ENCODE data around the gene ZNF74.
A peak's percentile ranks its signal among the peaks of the same experiment; 100 is the strongest.

The ZNF74 gene

DNA sequence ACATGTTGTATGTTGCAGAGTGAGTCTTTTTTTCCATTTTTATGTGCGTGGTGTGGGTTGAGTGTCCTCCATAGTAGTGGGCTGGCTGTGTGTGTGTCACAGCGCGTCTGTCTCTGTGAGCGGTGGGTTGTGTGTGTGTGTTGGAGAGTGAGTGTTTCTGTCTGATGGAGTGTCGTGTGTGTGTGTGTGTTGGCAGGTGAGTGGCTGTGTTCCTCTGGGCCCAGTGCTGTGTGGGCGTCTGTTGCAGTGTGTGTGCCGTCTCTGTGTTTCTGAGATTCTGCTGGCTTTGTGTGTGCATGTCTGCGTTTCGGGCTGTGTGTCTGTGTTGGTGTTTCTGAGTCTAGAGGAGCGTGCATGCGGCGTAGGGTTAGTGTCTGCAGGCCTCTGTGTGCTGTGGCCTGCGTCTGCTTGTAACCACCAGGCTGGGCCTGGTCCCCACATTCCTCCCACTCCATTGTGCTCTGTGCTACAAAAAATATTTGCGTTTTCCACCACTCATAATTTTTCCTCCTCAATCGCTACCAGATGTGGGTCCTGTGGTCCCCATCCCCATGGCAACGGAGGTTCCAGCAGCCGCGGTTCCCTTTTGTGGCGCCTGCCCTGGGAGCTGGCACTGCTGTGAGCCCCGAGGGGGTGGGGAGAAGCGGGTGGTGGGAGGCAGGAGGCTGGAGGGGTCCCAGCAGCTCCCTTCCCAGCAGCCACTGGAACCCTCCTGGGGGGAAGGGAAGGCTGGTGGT is 28.5 kb downstream of the ZNF74 start:
- Histone ChIP-seq H3K4me1 (ENCODE audit: control insufficient read depth, insufficient read depth, low read length) (peaks cover 21% of the 10 kb centered on the region; the same call in 1 of the 2 replicates), H3K9me3 (ENCODE audit: control insufficient read depth, insufficient read depth, low read depth, low read length) (no peaks in the 10 kb centered on the region), H3K27me3 (ENCODE audit: control insufficient read depth, insufficient read depth, low read length) (peaks cover 38% of the 10 kb centered on the region), H3K27ac (ENCODE audit: low read depth, low read length) (no peak overlapping the region), H3K9ac (ENCODE audit: low read length) (no peak overlapping the region), H3K36me3 (ENCODE audit: control insufficient read depth, insufficient read depth, low read length) (peaks cover 7% of the 10 kb centered on the region; the same call in 1 of the 2 replicates), H3K4me3 (ENCODE audit: low read depth, low read length) (no peak overlapping the region)

DNA sequence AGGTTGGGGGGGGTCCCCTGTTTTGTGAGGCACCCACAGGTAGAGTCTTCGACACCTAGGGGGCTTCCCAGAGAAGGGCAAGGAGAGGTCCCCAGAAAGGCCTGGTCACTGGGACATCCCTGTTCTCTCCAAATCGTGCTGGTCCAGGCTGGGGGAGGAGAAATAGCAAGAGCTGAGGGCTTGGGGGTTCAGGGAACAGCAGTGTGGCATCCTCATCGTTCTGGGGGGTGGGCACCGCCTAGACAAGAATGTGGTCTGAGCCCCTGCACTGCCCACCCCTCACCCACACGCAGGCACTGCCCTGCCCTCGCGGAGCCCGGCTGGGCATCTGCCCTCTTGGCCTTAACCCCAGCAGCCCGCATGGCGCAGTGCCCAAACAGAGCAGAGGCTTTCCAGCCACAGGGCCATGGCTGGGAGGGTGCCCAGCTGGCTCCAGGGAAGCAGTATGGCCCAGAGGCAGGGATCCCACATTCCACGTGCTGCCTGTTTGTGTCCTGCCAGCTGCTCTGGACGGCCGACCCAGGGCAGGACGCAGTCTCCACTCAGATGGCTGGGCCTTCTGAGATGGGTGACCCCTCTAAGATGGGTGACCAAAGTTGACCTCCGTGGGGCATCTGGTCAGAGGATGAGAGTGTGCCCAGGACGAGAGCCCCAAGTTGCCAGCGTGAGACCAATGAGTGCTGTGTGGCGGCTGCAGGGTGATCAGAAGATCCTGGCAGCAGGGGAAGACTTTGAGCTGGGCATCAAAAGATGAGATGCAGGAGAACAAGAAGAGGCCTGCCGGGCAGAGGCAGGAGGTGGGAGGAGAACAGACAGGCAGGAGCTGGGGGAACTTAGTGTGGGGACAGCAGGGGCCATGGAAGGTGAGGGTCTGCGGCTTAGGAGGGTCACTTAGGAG is 29.3 kb downstream of the ZNF74 start:
- H3K9ac ChIP-seq (ENCODE audit: low read length) = no peak overlapping the region
- H3K27ac ChIP-seq (ENCODE audit: low read depth, low read length) = no peak overlapping the region

GRCh38 chr22:20423906-20424551 is 30.1 kb downstream of the ZNF74 start:
- Histone ChIP-seq H3K9me3 (ENCODE audit: control insufficient read depth, insufficient read depth, low read depth, low read length) (no peaks in the 10 kb centered on the region), H3K4me3 (ENCODE audit: low read depth, low read length) (no peak overlapping the region), H3K27me3 (ENCODE audit: control insufficient read depth, insufficient read depth, low read length) (peaks cover 44% of the 10 kb centered on the region), H3K9ac (ENCODE audit: low read length) (no peak overlapping the region), H3K27ac (ENCODE audit: low read depth, low read length) (no peak overlapping the region), H3K4me1 (ENCODE audit: control insufficient read depth, insufficient read depth, low read length) (peaks cover 24% of the 10 kb centered on the region; the same call in 1 of the 2 replicates), H3K36me3 (ENCODE audit: control insufficient read depth, insufficient read depth, low read length) (peaks cover 7% of the 10 kb centered on the region; the same call in 1 of the 2 replicates)

More for the DNA sequence above, 29.3 kb downstream of the ZNF74 start:
- H3K36me3 ChIP-seq (ENCODE audit: control insufficient read depth, insufficient read depth, low read length) = peaks cover 7% of the 10 kb centered on the region; the same call in 1 of the 2 replicates
- no peaks in the 10 kb centered on the region for H3K9me3 ChIP-seq (ENCODE audit: control insufficient read depth, insufficient read depth, low read depth, low read length)
- H3K27me3 ChIP-seq (ENCODE audit: control insufficient read depth, insufficient read depth, low read length) = peaks cover 44% of the 10 kb centered on the region
- no peak overlapping the region for H3K4me3 ChIP-seq (ENCODE audit: low read depth, low read length)
- peaks cover 21% of the 10 kb centered on the region; the same call in 1 of the 2 replicates for H3K4me1 ChIP-seq (ENCODE audit: control insufficient read depth, insufficient read depth, low read length)

GRCh38 chr22:20424568-20424931 is 30.6 kb downstream of the ZNF74 start:
- Histone ChIP-seq H3K27ac (ENCODE audit: low read depth, low read length) (no peak overlapping the region), H3K9me3 (ENCODE audit: control insufficient read depth, insufficient read depth, low read depth, low read length) (no peaks in the 10 kb centered on the region), H3K36me3 (ENCODE audit: control insufficient read depth, insufficient read depth, low read length) (peaks cover 7% of the 10 kb centered on the region; the same call in 1 of the 2 replicates), H3K4me1 (ENCODE audit: control insufficient read depth, insufficient read depth, low read length) (peaks cover 28% of the 10 kb centered on the region), H3K27me3 (ENCODE audit: control insufficient read depth, insufficient read depth, low read length) (peaks cover 45% of the 10 kb centered on the region), H3K9ac (ENCODE audit: low read length) (no peak overlapping the region), H3K4me3 (ENCODE audit: low read depth, low read length) (no peak overlapping the region)

GRCh38 chr22:20424932-20425565 is 31.1 kb downstream of the ZNF74 start:
- Histone ChIP-seq H3K9me3 (ENCODE audit: control insufficient read depth, insufficient read depth, low read depth, low read length) (no peaks in the 10 kb centered on the region), H3K4me1 (ENCODE audit: control insufficient read depth, insufficient read depth, low read length) (peaks cover 31% of the 10 kb centered on the region), H3K4me3 (ENCODE audit: low read depth, low read length) (peak overlapping the region; percentile 34; the same call in 1 of the 2 replicates), H3K27ac (ENCODE audit: low read depth, low read length) (no peak overlapping the region), H3K27me3 (ENCODE audit: control insufficient read depth, insufficient read depth, low read length) (peaks cover 50% of the 10 kb centered on the region), H3K36me3 (ENCODE audit: control insufficient read depth, insufficient read depth, low read length) (peaks cover 7% of the 10 kb centered on the region; the same call in 1 of the 2 replicates), H3K9ac (ENCODE audit: low read length) (no peak overlapping the region)

DNA sequence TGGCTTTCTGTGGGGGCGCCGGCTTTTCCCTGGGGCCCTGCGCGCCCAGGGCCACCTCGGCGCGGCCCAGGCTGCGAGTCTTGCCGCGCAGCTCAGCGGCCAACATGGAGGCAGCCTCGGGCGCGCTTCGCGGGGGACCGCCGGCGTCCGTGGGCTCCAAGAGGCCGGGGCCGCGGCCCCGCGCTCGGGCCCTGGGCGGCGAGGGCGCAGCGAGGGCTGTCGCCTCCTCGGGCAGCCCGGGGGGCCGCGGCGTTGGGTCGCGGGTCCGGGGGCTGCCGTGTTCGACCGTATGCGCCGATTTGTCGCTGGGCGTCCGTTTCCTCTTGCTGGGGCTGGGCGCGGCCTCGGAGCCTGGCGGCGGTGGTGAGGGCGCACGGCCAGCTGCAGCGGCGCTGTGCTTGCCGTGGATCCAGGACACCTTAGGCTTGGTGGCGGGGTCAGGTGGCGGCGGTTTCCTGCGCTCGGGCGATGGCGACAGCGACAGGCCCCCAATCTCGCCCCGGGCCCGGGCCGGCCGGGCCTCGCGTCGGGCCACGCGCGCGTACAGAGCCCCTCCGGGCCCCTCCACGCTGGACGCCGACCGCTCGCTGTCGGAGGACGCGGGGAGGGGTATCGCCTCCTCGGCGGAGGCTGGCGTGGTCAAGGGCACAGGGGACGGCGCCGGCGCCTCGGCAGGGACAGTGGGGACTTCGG is 31.8 kb downstream of the ZNF74 start:
- Histone ChIP-seq H3K27ac (ENCODE audit: low read depth, low read length) (no peak overlapping the region), H3K27me3 (ENCODE audit: control insufficient read depth, insufficient read depth, low read length) (peaks cover 57% of the 10 kb centered on the region), H3K4me1 (ENCODE audit: control insufficient read depth, insufficient read depth, low read length) (peaks cover 37% of the 10 kb centered on the region), H3K4me3 (ENCODE audit: low read depth, low read length) (peak overlapping the region; percentile 34; the same call in 1 of the 2 replicates), H3K9ac (ENCODE audit: low read length) (no peak overlapping the region), H3K9me3 (ENCODE audit: control insufficient read depth, insufficient read depth, low read depth, low read length) (no peaks in the 10 kb centered on the region), H3K36me3 (ENCODE audit: control insufficient read depth, insufficient read depth, low read length) (peaks cover 7% of the 10 kb centered on the region; the same call in 1 of the 2 replicates)

GRCh38 chr22:20426259-20426615 is 32.3 kb downstream of the ZNF74 start:
- Histone ChIP-seq H3K27me3 (ENCODE audit: control insufficient read depth, insufficient read depth, low read length) (peaks cover 62% of the 10 kb centered on the region), H3K9ac (ENCODE audit: low read length) (no peak overlapping the region), H3K27ac (ENCODE audit: low read depth, low read length) (no peak overlapping the region), H3K4me3 (ENCODE audit: low read depth, low read length) (0 out of 2 replicates have a peak overlapping the region, but pooled peaks have one; percentile 34), H3K4me1 (ENCODE audit: control insufficient read depth, insufficient read depth, low read length) (peaks cover 43% of the 10 kb centered on the region), H3K9me3 (ENCODE audit: control insufficient read depth, insufficient read depth, low read depth, low read length) (no peaks in the 10 kb centered on the region), H3K36me3 (ENCODE audit: control insufficient read depth, insufficient read depth, low read length) (peaks cover 7% of the 10 kb centered on the region; the same call in 1 of the 2 replicates)

DNA sequence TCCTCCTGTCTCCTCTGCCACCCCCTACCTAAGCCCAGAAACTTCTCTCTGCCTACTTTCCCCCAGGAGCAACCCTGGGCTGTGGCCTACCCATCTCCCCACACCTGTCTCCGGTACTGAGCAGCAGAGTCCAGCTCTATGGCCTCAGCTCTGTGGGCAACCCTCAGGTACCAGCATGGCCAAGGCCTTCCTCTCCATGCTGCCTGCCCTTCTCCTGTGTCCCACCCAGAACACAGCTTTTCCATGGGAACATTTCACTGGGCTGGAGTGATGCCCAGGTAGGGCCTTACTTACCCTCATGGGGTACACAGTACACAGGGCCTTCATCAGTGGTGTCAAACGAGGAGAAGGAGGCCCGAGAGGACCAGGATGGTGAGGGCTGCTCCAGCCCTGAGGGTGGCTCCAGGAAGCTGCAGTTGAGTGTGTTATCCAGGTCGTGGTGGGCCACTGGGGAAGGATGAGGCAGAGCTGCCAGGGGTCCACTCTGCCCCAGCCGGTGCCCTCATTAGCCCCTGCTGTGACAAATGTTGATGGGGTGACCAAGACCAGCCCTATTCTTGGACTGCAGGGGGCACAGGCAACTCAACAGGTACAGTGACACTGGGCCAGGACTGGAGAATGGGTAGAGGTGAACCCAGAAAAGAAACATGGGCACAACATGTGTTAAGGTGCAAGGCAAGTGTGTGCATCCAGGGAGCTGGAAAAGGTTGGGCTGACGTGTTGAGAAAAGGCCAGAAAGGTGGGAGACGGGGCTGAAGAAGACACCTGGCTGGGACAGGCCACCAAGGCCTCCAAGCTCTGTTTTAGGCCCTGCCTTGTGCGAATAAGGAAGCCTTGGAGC is 33.4 kb downstream of the ZNF74 start:
- peaks cover 7% of the 10 kb centered on the region; the same call in 1 of the 2 replicates for H3K36me3 ChIP-seq (ENCODE audit: control insufficient read depth, insufficient read depth, low read length)
- H3K4me1 ChIP-seq (ENCODE audit: control insufficient read depth, insufficient read depth, low read length) = peaks cover 48% of the 10 kb centered on the region
- no peak overlapping the region for H3K27ac ChIP-seq (ENCODE audit: low read depth, low read length)
- H3K27me3 ChIP-seq (ENCODE audit: control insufficient read depth, insufficient read depth, low read length) = peaks cover 73% of the 10 kb centered on the region
- no peak overlapping the region for H3K4me3 ChIP-seq (ENCODE audit: low read depth, low read length)
- H3K9me3 ChIP-seq (ENCODE audit: control insufficient read depth, insufficient read depth, low read depth, low read length) = no peaks in the 10 kb centered on the region
- H3K9ac ChIP-seq (ENCODE audit: low read length) = no peak overlapping the region

- no peak overlapping the region for H3K4me3 ChIP-seq (ENCODE audit: low read depth, low read length)
- no peak overlapping the region for H3K27ac ChIP-seq (ENCODE audit: low read depth, low read length)
- H3K4me1 ChIP-seq (ENCODE audit: control insufficient read depth, insufficient read depth, low read length) = peaks cover 48% of the 10 kb centered on the region
- no peak overlapping the region for H3K9ac ChIP-seq (ENCODE audit: low read length)
- H3K36me3 ChIP-seq (ENCODE audit: control insufficient read depth, insufficient read depth, low read length) = peaks cover 7% of the 10 kb centered on the region; the same call in 1 of the 2 replicates
- peaks cover 80% of the 10 kb centered on the region for H3K27me3 ChIP-seq (ENCODE audit: control insufficient read depth, insufficient read depth, low read length)
- H3K9me3 ChIP-seq (ENCODE audit: control insufficient read depth, insufficient read depth, low read depth, low read length) = no peaks in the 10 kb centered on the region
Observed at GRCh38 chr22:20427945-20428417, 34.0 kb downstream of the ZNF74 start.
